Prostate gland (tissue), 2 donors: ENCODE results near the gene TSPAN14. TPM values are rescaled to one million over a fixed set of nuclear protein-coding genes. Genes with fewer than 3 reads are reported as not detected.
"Not testable (repeated sequence)": the region's sequence is repeated elsewhere in the genome, so short reads cannot be mapped to it uniquely, and the experiment has no call there.

ENCODE experiments used
- DNase-seq: peaks from one replicate; pipeline ENCODE4 v3.0.0-alpha.2; 2019; ENCODE audit warnings: low spot score
- H3K27ac ChIP-seq, 2 donors: fragments of 200-600 bp; sonication (generic); 2 replicates each; pipeline ENCODE4 v1.5.1; 2017 to 2019
- H3K27me3 ChIP-seq: fragments of 200-600 bp; sonication (generic); replicated peaks from 2 replicates; pipeline ENCODE4 v1.5.1; 2019; ENCODE audit not compliant: insufficient read depth
- H3K36me3 ChIP-seq, 2 donors: fragments of 200-600 bp; sonication (generic); 1 replicate in 1 of 2; 2 replicates in 1 of 2; pipeline versions ENCODE4 v1.5.1 to v1.8.1; 2017 to 2019
- H3K4me1 ChIP-seq: fragments of 200-600 bp; sonication (generic); replicated peaks from 2 replicates; pipeline ENCODE4 v1.5.1; 2019
- H3K4me3 ChIP-seq, 2 donors: fragments of 200-600 bp; sonication (generic); 2 replicates each; pipeline ENCODE4 v1.5.1; 2017 to 2019
- H3K9me3 ChIP-seq: fragments of 200-600 bp; sonication (generic); 2 replicates; pipeline ENCODE4 v1.5.1; 2017
- CTCF ChIP-seq, 4 experiments: fragments of 200-600 bp in 2 of 4; fragments of 450-650 bp in 2 of 4; sonication (generic) in 2 of 4; IDR thresholded peaks; 1 replicate in 3 of 4; 2 replicates in 1 of 4; pipeline ENCODE4 v1.5.1; 2016 to 2019; ENCODE audit warnings: antibody characterized with exemption in 4 of 4, mild to moderate bottlenecking in 2 of 4, moderate library complexity in 2 of 4
- POLR2A ChIP-seq: fragments of 450-650 bp; IDR thresholded peaks from one replicate; pipeline ENCODE4 v1.6.1; 2016; ENCODE audit warnings: antibody characterized with exemption, mild to moderate bottlenecking
- POLR2AphosphoS5 ChIP-seq: sonication (generic); formaldehyde crosslinking; IDR thresholded peaks from one replicate; pipeline ENCODE4 v1.6.1; 2017; ENCODE audit warnings: antibody characterized with exemption
- WGBS: methylation state at CpG from one replicate; pipeline ENCODE4 v1.1.5; 2018; 5-methylcytosine and 5-hydroxymethylcytosine counted together
- intact Hi-C: fragments of 100-400 bp; cut with DNase I; formaldehyde crosslinking; loops from one replicate; pipeline ENCODE4 v1.14.2; 2022
- total RNA-seq, 2 donors: library from RNA; depleted of rRNA; stranded (reverse); fragments of >200 nt; gene quantifications; one replicate each; pipeline ENCODE4 v1.1.0, GENCODE V29; 2016

The TSPAN14 gene
- total RNA-seq, 2 donors from 2014 or later: 69.8 to 103 TPM

GRCh38 chr10:80476685-80477084 is 22.6 kb downstream of the TSPAN14 start:
- intact Hi-C loops: no loop called here
- 86% methylated on average over 1 of the region's 1 CpG for WGBS
- DNase-seq: no peak
- Histone ChIP-seq H3K9me3 (no peaks in the 10 kb centered on the region), H3K27me3 (no peaks in the 10 kb centered on the region), H3K36me3 (no peaks in the 10 kb centered on the region), H3K4me1 (peaks cover 3% of the 10 kb centered on the region), H3K27ac (no peak overlapping the region), H3K4me3 (no peak overlapping the region)
- TF ChIP-seq POLR2AphosphoS5 (no peak), CTCF (IDR thresholded peaks at IDR 0.05) (no peak), POLR2A (no peak)

GRCh38 chr10:80477813-80478212 is 23.7 kb downstream of the TSPAN14 start:
- H3K27me3 ChIP-seq: no peaks in the 10 kb centered on the region
- WGBS: 85% methylated on average over 2 of the region's 2 CpGs
- H3K27ac ChIP-seq: no peak overlapping the region
- no peaks in the 10 kb centered on the region for H3K36me3 ChIP-seq
- no peaks in the 10 kb centered on the region for H3K9me3 ChIP-seq
- intact Hi-C loops: no loop called here
- H3K4me3 ChIP-seq: no peak overlapping the region
- peaks cover 3% of the 10 kb centered on the region for H3K4me1 ChIP-seq
- TF ChIP-seq POLR2AphosphoS5: no peak
- no peak for TF ChIP-seq POLR2A
- TF ChIP-seq CTCF (IDR thresholded peaks at IDR 0.05): no peak
- DNase-seq: no peak

- H3K4me1 ChIP-seq, H3K36me3 ChIP-seq, H3K9me3 ChIP-seq, intact Hi-C loops, H3K4me3 ChIP-seq, DNase-seq, H3K27me3 ChIP-seq, H3K27ac ChIP-seq: not testable (repeated sequence)
- WGBS: 99% methylated on average over 6 of the region's 6 CpGs
Observed at GRCh38 chr10:80480373-80480772, 26.3 kb downstream of the TSPAN14 start.

GRCh38 chr10:80480852-80481251 is 26.7 kb downstream of the TSPAN14 start:
- Histone ChIP-seq H3K27ac (no peak overlapping the region), H3K9me3 (no peaks in the 10 kb centered on the region), H3K36me3 (no peaks in the 10 kb centered on the region), H3K4me3 (no peak overlapping the region), H3K4me1 (no peaks in the 10 kb centered on the region), H3K27me3 (no peaks in the 10 kb centered on the region)
- 92% methylated on average over 5 of the region's 5 CpGs for WGBS
- DNase-seq: no peak
- no peak for TF ChIP-seq CTCF (IDR thresholded peaks at IDR 0.05)
- no peak for TF ChIP-seq POLR2A
- no peak for TF ChIP-seq POLR2AphosphoS5
- intact Hi-C loops: no loop called here

- no peak overlapping the region for H3K4me3 ChIP-seq
- no peak for DNase-seq
- H3K4me1 ChIP-seq: no peaks in the 10 kb centered on the region
- WGBS: 86% methylated on average over 6 of the region's 6 CpGs
- H3K36me3 ChIP-seq: no peaks in the 10 kb centered on the region
- intact Hi-C loops: no loop called here
- no peaks in the 10 kb centered on the region for H3K9me3 ChIP-seq
- H3K27ac ChIP-seq: no peak overlapping the region
- H3K27me3 ChIP-seq: no peaks in the 10 kb centered on the region
- no peak for TF ChIP-seq POLR2A
- no peak for TF ChIP-seq CTCF (IDR thresholded peaks at IDR 0.05)
- no peak for TF ChIP-seq POLR2AphosphoS5
Observed at GRCh38 chr10:80484243-80484642, 30.1 kb downstream of the TSPAN14 start.
